Neuronal stem cell (in vitro differentiated cells): ENCODE results near the gene RSPO4.
A peak's percentile ranks its signal among the peaks of the same experiment; 100 is the strongest.

Source experiments
- DNase-seq: peaks from one replicate; pipeline ENCODE4 v3.0.0-alpha.2; 2013; ENCODE audit warnings: low spot score
- H2AFZ ChIP-seq: one replicate; pipeline ENCODE4 v1.6.1; 2013; ENCODE audit warnings: mild to moderate bottlenecking, low read length, inconsistent platforms
- H2AK5ac ChIP-seq: 2 replicates; pipeline ENCODE4 v1.6.1; 2013; ENCODE audit warnings: low read depth, mild to moderate bottlenecking, inconsistent platforms, low read length, moderate library complexity, mixed read lengths
- H2BK120ac ChIP-seq: 2 replicates; pipeline ENCODE4 v1.6.1; 2013; ENCODE audit warnings: low read depth, mild to moderate bottlenecking, inconsistent platforms, low read length, moderate library complexity, mixed read lengths
- H2BK12ac ChIP-seq: one replicate; pipeline ENCODE4 v1.6.1; 2013; ENCODE audit warnings: low read length, inconsistent platforms
- H2BK15ac ChIP-seq: 2 replicates; pipeline ENCODE4 v1.6.1; 2013; ENCODE audit warnings: mild to moderate bottlenecking, low read length, inconsistent platforms, mixed read lengths
- H2BK5ac ChIP-seq: one replicate; pipeline ENCODE4 v1.6.1; 2013; ENCODE audit warnings: inconsistent platforms, mild to moderate bottlenecking, low read length, moderate library complexity
- H3K14ac ChIP-seq: one replicate; pipeline ENCODE4 v1.6.1; 2013; ENCODE audit warnings: low read length, inconsistent platforms
- H3K18ac ChIP-seq: 2 replicates; pipeline ENCODE4 v1.6.1; 2013; ENCODE audit warnings: low read length, inconsistent platforms
- H3K23ac ChIP-seq: 2 replicates; pipeline ENCODE4 v1.6.1; 2013; ENCODE audit warnings: low read depth, mild to moderate bottlenecking, mixed read lengths, low read length, inconsistent platforms; ENCODE audit not compliant: poor library complexity
- H3K27ac ChIP-seq: replicated peaks from 3 replicates; pipeline ENCODE4 v1.5.1; 2013; ENCODE audit warnings: low read length, inconsistent platforms
- H3K27me3 ChIP-seq, 3 experiments: 2 replicates each; pipeline ENCODE4 v1.6.1; 2013; ENCODE audit warnings: low read length in 3 of 3, mild to moderate bottlenecking in 2 of 3, inconsistent platforms in 1 of 3, low read depth in 1 of 3, mixed read lengths in 1 of 3, moderate library complexity in 1 of 3; ENCODE audit not compliant: control insufficient read depth in 3 of 3, insufficient read depth in 3 of 3
- H3K36me3 ChIP-seq, 2 donors: replicated peaks in 1 of 2; 2 replicates each; pipeline ENCODE4 v1.6.1; 2013; ENCODE audit warnings: low read length in 2 of 2; ENCODE audit not compliant: control insufficient read depth in 2 of 2, insufficient read depth in 2 of 2
- H3K4ac ChIP-seq: 2 replicates; pipeline ENCODE4 v1.6.1; 2013; ENCODE audit warnings: inconsistent platforms, mild to moderate bottlenecking, low read length, moderate library complexity
- H3K4me1 ChIP-seq, 2 donors: 1 replicate in 1 of 2; 2 replicates in 1 of 2; pipeline ENCODE4 v1.6.1; 2013; ENCODE audit warnings: low read length in 2 of 2, low read depth in 1 of 2; ENCODE audit not compliant: control insufficient read depth in 2 of 2, insufficient read depth in 1 of 2
- H3K4me2 ChIP-seq: one replicate; pipeline ENCODE4 v1.6.1; 2013; ENCODE audit warnings: mild to moderate bottlenecking, low read length, inconsistent platforms; ENCODE audit not compliant: insufficient read depth, poor library complexity, severe bottlenecking
- H3K4me3 ChIP-seq, 2 donors: 2 replicates each; pipeline ENCODE4 v1.5.1; 2013; ENCODE audit warnings: low read length in 2 of 2, mild to moderate bottlenecking in 2 of 2, inconsistent platforms in 1 of 2, moderate library complexity in 1 of 2
- H3K79me1 ChIP-seq: one replicate; pipeline ENCODE4 v1.6.1; 2013; ENCODE audit warnings: low read depth, mild to moderate bottlenecking, inconsistent platforms, low read length, moderate library complexity
- H3K9ac ChIP-seq: one replicate; pipeline ENCODE4 v1.6.1; 2013; ENCODE audit warnings: mild to moderate bottlenecking, low read depth, low read length, inconsistent platforms; ENCODE audit not compliant: poor library complexity
- H3K9me3 ChIP-seq, 2 donors: replicated peaks in 1 of 2; 2 replicates each; pipeline versions ENCODE3 to v1.6.1; 2013; ENCODE audit warnings: low read length in 2 of 2, mild to moderate bottlenecking in 2 of 2, inconsistent platforms in 1 of 2, low read depth in 1 of 2, mixed read lengths in 1 of 2, moderate library complexity in 1 of 2; ENCODE audit not compliant: control insufficient read depth in 2 of 2, insufficient read depth in 1 of 2
- H4K8ac ChIP-seq: one replicate; pipeline ENCODE4 v1.6.1; 2013; ENCODE audit warnings: low read depth, mild to moderate bottlenecking, inconsistent platforms, low read length, moderate library complexity
- H4K91ac ChIP-seq: one replicate; pipeline ENCODE4 v1.6.1; 2013; ENCODE audit warnings: low read length, low read depth, mild to moderate bottlenecking, inconsistent platforms; ENCODE audit not compliant: poor library complexity
- WGBS, 2 donors: extraction: QIAGEN DNeasy Blood & Tissue Kit; methylation state at CpG; one replicate each; pipeline ENCODE4 v1.1.7; 2013; ENCODE audit warnings: missing lambda C conversion rate in 2 of 2, mixed read lengths in 1 of 2; ENCODE audit not compliant: insufficient read length in 2 of 2, insufficient replicate concordance in 1 of 2; ENCODE audit errors: extremely low coverage in 2 of 2; 5-methylcytosine and 5-hydroxymethylcytosine counted together

Gene RSPO4

GRCh38 chr20:963795-964194 lies 38.3 kb downstream of the RSPO4 start:
- H3K23ac ChIP-seq, result no peak overlapping the region
- no peak overlapping the region for H4K91ac ChIP-seq
- H2AK5ac ChIP-seq, result peak overlapping the region; percentile 74
- H3K27ac ChIP-seq, result no peak overlapping the region
- H2BK12ac ChIP-seq, result no peak overlapping the region
- no peaks in the 10 kb centered on the region for H3K79me1 ChIP-seq
- no peak overlapping the region for H2BK120ac ChIP-seq
- no peak overlapping the region for H2BK5ac ChIP-seq
- H3K36me3 ChIP-seq, result no peaks in the 10 kb centered on the region
- H3K4me1 ChIP-seq, result no peaks in the 10 kb centered on the region
- H4K8ac ChIP-seq, result no peak overlapping the region
- no peak for DNase-seq
- no peak overlapping the region for H3K4me2 ChIP-seq
- H3K4ac ChIP-seq, result no peak overlapping the region
- H3K18ac ChIP-seq, result no peak overlapping the region
- H2BK15ac ChIP-seq, result no peak overlapping the region
- no peak overlapping the region for H2AFZ ChIP-seq
- no peak overlapping the region for H3K9ac ChIP-seq
- no CpG with 5 or more reads among the region's 10 CpGs for WGBS, 2 donors
- H3K27me3 ChIP-seq, result peaks cover 0 to 26% (median 0%) of the 10 kb centered on the region in 3 experiments
- H3K4me3 ChIP-seq, result no peak overlapping the region
- H3K14ac ChIP-seq, result no peak overlapping the region
- peaks cover 0 to 4% of the 10 kb centered on the region in 2 donors for H3K9me3 ChIP-seq

DNA sequence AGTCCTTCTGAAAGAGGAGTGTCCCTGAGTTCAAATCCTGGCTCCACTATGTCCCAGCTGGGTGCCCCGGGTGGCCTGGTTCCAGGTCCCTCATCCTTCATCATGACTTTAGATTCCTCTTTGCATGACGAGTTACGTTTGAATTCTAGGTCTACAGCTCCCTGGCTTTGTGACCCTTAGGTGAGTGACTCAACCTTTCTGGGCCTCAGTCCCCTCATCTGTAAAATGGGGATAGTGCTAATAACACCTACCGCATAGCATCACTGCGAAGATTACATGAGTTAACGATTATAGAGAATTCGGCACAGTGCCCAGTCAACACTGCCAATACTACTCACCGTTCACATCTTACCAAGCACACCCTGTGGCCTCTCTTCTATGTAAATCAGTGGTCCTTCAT lies 39.4 kb downstream of the RSPO4 start:
- H3K4ac ChIP-seq, result no peak overlapping the region
- no peak overlapping the region for H3K9ac ChIP-seq
- H3K36me3 ChIP-seq, result no peaks in the 10 kb centered on the region
- H3K4me2 ChIP-seq, result no peak overlapping the region
- no peaks in the 10 kb centered on the region for H3K4me1 ChIP-seq
- no peak overlapping the region for H3K4me3 ChIP-seq
- DNase-seq, result no peak
- no peak overlapping the region for H4K8ac ChIP-seq
- no peak overlapping the region for H2AK5ac ChIP-seq
- no peak overlapping the region for H3K14ac ChIP-seq
- H3K27me3 ChIP-seq, result peaks cover 0 to 26% (median 0%) of the 10 kb centered on the region in 3 experiments
- no peak overlapping the region for H3K27ac ChIP-seq
- H3K79me1 ChIP-seq, result no peaks in the 10 kb centered on the region
- H2BK120ac ChIP-seq, result no peak overlapping the region
- no peak overlapping the region for H3K23ac ChIP-seq
- no peaks in the 10 kb centered on the region for H3K9me3 ChIP-seq
- H2BK5ac ChIP-seq, result no peak overlapping the region
- H2BK12ac ChIP-seq, result no peak overlapping the region
- H2BK15ac ChIP-seq, result no peak overlapping the region
- H2AFZ ChIP-seq, result no peak overlapping the region
- H3K18ac ChIP-seq, result no peak overlapping the region
- WGBS, 2 donors, result no CpG with 5 or more reads among the region's 8 CpGs
- no peak overlapping the region for H4K91ac ChIP-seq

DNA sequence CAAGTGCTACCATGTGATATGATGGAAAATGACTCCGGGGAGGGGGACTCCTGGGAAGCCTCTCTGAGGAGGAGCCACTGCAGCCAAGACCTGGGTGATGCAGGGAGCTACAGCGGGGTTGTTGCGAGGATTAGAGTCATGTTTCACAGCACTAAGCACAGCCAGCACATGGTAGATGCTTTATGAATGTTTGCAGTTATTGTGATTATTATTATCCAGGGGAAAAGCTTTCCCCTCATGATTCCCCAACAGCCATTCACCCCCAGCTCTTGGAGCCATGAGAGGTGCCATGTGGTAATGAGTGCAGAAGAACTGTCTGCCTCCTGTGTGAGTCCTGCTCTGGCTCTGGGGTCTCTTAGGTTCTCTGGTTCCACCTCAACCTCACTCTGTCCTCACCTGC lies 39.9 kb downstream of the RSPO4 start:
- Histone ChIP-seq H3K18ac (no peak overlapping the region), H2AK5ac (no peak overlapping the region), H3K36me3 (no peaks in the 10 kb centered on the region), H2BK12ac (no peak overlapping the region), H3K4me2 (no peak overlapping the region), H2BK5ac (no peak overlapping the region), H3K23ac (no peak overlapping the region), H3K79me1 (no peaks in the 10 kb centered on the region), H3K4me1 (no peaks in the 10 kb centered on the region), H3K27me3 (peaks cover 0 to 26% (median 0%) of the 10 kb centered on the region in 3 experiments), H3K9me3 (no peaks in the 10 kb centered on the region), H3K4me3 (no peak overlapping the region), H2BK120ac (no peak overlapping the region), H3K27ac (no peak overlapping the region), H3K14ac (no peak overlapping the region), H4K8ac (no peak overlapping the region), H4K91ac (no peak overlapping the region), H2AFZ (no peak overlapping the region), H3K9ac (no peak overlapping the region), H2BK15ac (no peak overlapping the region), H3K4ac (no peak overlapping the region)
- WGBS, 2 donors, result no CpG with 5 or more reads among the region's 3 CpGs
- DNase-seq, result no peak

DNA sequence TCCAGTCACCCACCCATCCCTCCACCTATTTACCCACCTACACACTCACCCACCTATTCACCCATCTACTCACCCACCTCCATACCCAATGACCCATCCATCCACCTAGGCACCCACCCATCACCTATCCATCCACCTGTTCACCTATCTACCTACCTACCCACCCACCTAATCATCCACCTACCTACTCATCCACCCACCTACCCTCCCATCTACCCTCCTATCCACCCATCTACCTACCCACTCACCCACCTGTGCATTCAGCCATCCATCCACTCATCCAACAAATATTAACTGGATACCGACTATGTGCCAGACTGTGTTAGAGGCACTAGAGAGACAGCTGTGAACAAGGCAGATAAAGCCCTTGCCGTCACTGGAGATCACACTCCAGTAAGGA lies 40.3 kb downstream of the RSPO4 start:
- H3K27me3 ChIP-seq, result peaks cover 0 to 26% (median 0%) of the 10 kb centered on the region in 3 experiments
- H2AFZ ChIP-seq, result no peak overlapping the region
- H3K4me3 ChIP-seq, result no peak overlapping the region

More for the DNA sequence above, 40.3 kb downstream of the RSPO4 start:
- no peaks in the 10 kb centered on the region for H3K4me1 ChIP-seq
- no peak overlapping the region for H2BK5ac ChIP-seq
- no peak overlapping the region for H4K91ac ChIP-seq
- H3K4ac ChIP-seq, result no peak overlapping the region
- no peak overlapping the region for H3K4me2 ChIP-seq
- H3K27ac ChIP-seq, result no peak overlapping the region
- no peak overlapping the region for H2AK5ac ChIP-seq
- H3K9ac ChIP-seq, result no peak overlapping the region
- no peak overlapping the region for H3K23ac ChIP-seq
- H2BK15ac ChIP-seq, result no peak overlapping the region
- H3K79me1 ChIP-seq, result no peaks in the 10 kb centered on the region
- H2BK120ac ChIP-seq, result no peak overlapping the region
- H3K14ac ChIP-seq, result no peak overlapping the region
- no peaks in the 10 kb centered on the region for H3K9me3 ChIP-seq
- no CpG with 5 or more reads among the region's 2 CpGs for WGBS, 2 donors
- no peak overlapping the region for H3K18ac ChIP-seq
- DNase-seq, result no peak
- H4K8ac ChIP-seq, result no peak overlapping the region
- no peak overlapping the region for H2BK12ac ChIP-seq
- no peaks in the 10 kb centered on the region for H3K36me3 ChIP-seq
